K562 (cell line): ENCODE data around the gene CEP131. TPM values are rescaled to one million over a fixed set of nuclear protein-coding genes. Genes with fewer than 3 reads are reported as not detected.

Experiments used
- ATAC-seq: fragments of 200-7000 bp; cut with Tn5 transposase; 3 replicates; pipeline ENCODE4 v1.9.1; 2020; ENCODE audit warnings: moderate library complexity
- BruUV-seq: library from RNA; stranded (reverse); fragments of 400-500 nt; replicated peaks from 2 replicates; lab custom pipeline; 2021; lab: Mats Ljungman, UMichigan
- CTCF ChIA-PET: fragments of 300-600 bp; formaldehyde crosslinking; extraction: SDS; loops from one replicate; lab custom pipeline; 2021; ENCODE audit warnings: low intra/inter-chr PET ratio; lab: Yijun Ruan, JAX
- POLR2A ChIA-PET: fragments of 300-600, 350-650 bp; sonication (Branson Sonifier 250); formaldehyde crosslinking; extraction: SDS; loops from one replicate; lab custom pipeline; 2021; ENCODE audit warnings: antibody characterized with exemption, inconsistent platforms; lab: Yijun Ruan, JAX
- DNase-seq, 4 experiments: peaks; one replicate each; pipeline versions ENCODE4 v3.0.0 to v3.0.0-alpha.2; 2011 to 2018; ENCODE audit warnings: low spot score in 3 of 4, mixed read lengths in 3 of 4; ENCODE audit errors: extremely low read depth in 1 of 4
- FAIRE-seq: peaks from 2 replicates; lab custom pipeline; 2011; peaks lifted over from hg19 to GRCh38; lab: Jason Lieb, UNC
- H2AFZ ChIP-seq: 2 replicates; pipeline ENCODE4 v1.6.0; 2011; ENCODE audit warnings: low read depth, low read length, control low read depth, inconsistent platforms
- H3K27ac ChIP-seq: fragments of 200-600 bp; 3 replicates; pipeline ENCODE4 v1.8.0; 2011; ENCODE audit warnings: low read depth, mild to moderate bottlenecking, control low read depth, inconsistent platforms, low read length, moderate library complexity, mixed read lengths; ENCODE audit errors: extremely low read depth
- H3K27me3 ChIP-seq, 2 experiments: fragments of 300-600 bp in 1 of 2; 2 replicates in 1 of 2; 3 replicates in 1 of 2; pipeline versions ENCODE4 v1.6.0 to v1.8.0; 2011; ENCODE audit warnings: inconsistent platforms in 2 of 2, low read length in 2 of 2, mild to moderate bottlenecking in 1 of 2, mixed read lengths in 1 of 2, moderate library complexity in 1 of 2; ENCODE audit not compliant: control insufficient read depth in 2 of 2, insufficient read depth in 2 of 2
- H3K36me3 ChIP-seq: fragments of 300-600 bp; 3 replicates; pipeline ENCODE4 v1.8.0; 2011; ENCODE audit warnings: mild to moderate bottlenecking, low read length, inconsistent platforms; ENCODE audit not compliant: control insufficient read depth, insufficient read depth
- H3K4me1 ChIP-seq, 2 experiments: fragments of 200-600 bp in 1 of 2; replicated peaks in 1 of 2; 2 replicates in 1 of 2; 3 replicates in 1 of 2; pipeline versions ENCODE4 v1.5.1 to v1.8.0; 2011; ENCODE audit warnings: inconsistent platforms in 2 of 2, low read length in 2 of 2, mild to moderate bottlenecking in 1 of 2, mixed read lengths in 1 of 2, moderate library complexity in 1 of 2; ENCODE audit not compliant: control insufficient read depth in 2 of 2, insufficient read depth in 2 of 2
- H3K4me2 ChIP-seq: 2 replicates; pipeline ENCODE4 v1.6.1; 2011; ENCODE audit warnings: low read length, control low read depth, inconsistent platforms, mixed read lengths; ENCODE audit not compliant: insufficient read depth
- H3K4me3 ChIP-seq: fragments of 200-600 bp; sonication (generic), shearing (Covaris generic); 2 replicates; pipeline ENCODE4 v1.5.1; 2016; ENCODE audit warnings: control low read depth, inconsistent platforms
- H3K79me2 ChIP-seq: fragments of 200-600 bp; 3 replicates; pipeline ENCODE4 v1.8.0; 2011; ENCODE audit warnings: low read length, inconsistent platforms; ENCODE audit not compliant: control insufficient read depth, insufficient read depth
- H3K9ac ChIP-seq, 2 experiments: 2 replicates each; pipeline versions ENCODE4 v1.6.0 to v1.6.1; 2011; ENCODE audit warnings: low read depth in 2 of 2, low read length in 2 of 2, control low read depth in 1 of 2, inconsistent platforms in 1 of 2, mild to moderate bottlenecking in 1 of 2, mixed read lengths in 1 of 2; ENCODE audit not compliant: insufficient read depth in 1 of 2
- H3K9me1 ChIP-seq: one replicate; pipeline ENCODE4 v1.6.0; 2011; ENCODE audit warnings: inconsistent platforms, mild to moderate bottlenecking, low read length, moderate library complexity; ENCODE audit not compliant: control insufficient read depth, insufficient read depth
- H3K9me3 ChIP-seq: replicated peaks from 2 replicates; pipeline ENCODE4 v1.5.1; 2011; ENCODE audit warnings: low read depth, low read length, inconsistent platforms; ENCODE audit not compliant: control insufficient read depth, insufficient read depth
- H4K20me1 ChIP-seq: replicated peaks from 2 replicates; pipeline ENCODE4 v1.6.1; 2011; ENCODE audit warnings: low read length, inconsistent platforms, mixed read lengths; ENCODE audit not compliant: control insufficient read depth, insufficient read depth
- BMI1 ChIP-seq: fragments of 150-350 bp; IDR thresholded peaks from 2 replicates; pipeline ENCODE4 v1.6.1; 2014; ENCODE audit warnings: low read length
- FOS ChIP-seq: IDR thresholded peaks from 3 replicates; pipeline ENCODE4 v1.6.1; 2011; ENCODE audit not compliant: insufficient read length; ENCODE audit errors: extremely low read depth
- NBN ChIP-seq: fragments of 450-650 bp; IDR thresholded peaks from 2 replicates; pipeline ENCODE4 v1.6.1; 2016; ENCODE audit warnings: low read depth, mild to moderate bottlenecking
- POLR2G ChIP-seq: fragments of 200-400 bp; formaldehyde crosslinking; IDR thresholded peaks from 2 replicates; pipeline ENCODE4 v1.6.1; 2017; ENCODE audit warnings: low read depth, mild to moderate bottlenecking, antibody characterized with exemption, low read length, moderate library complexity
- SOX6 ChIP-seq: fragments of 450-650 bp; IDR thresholded peaks from 2 replicates; pipeline ENCODE4 v1.6.1; 2014; ENCODE audit warnings: mild to moderate bottlenecking
- TEAD4 ChIP-seq, 2 experiments: sonication (generic) in 1 of 2; formaldehyde crosslinking in 1 of 2; IDR thresholded peaks; 2 replicates each; pipeline versions ENCODE4 v1.6.1 to v1.8.0; 2012 to 2022; ENCODE audit warnings: borderline replicate concordance in 1 of 2, inconsistent platforms in 1 of 2, low read length in 1 of 2, mild to moderate bottlenecking in 1 of 2, missing genetic modification reagents in 1 of 2
- THAP7 ChIP-seq: fragments of 250-450 bp; sonication (Bioruptor Pico); IDR thresholded peaks from 2 replicates; pipeline ENCODE4 v1.5.0; 2021
- THRA ChIP-seq: fragments of 450-650 bp; IDR thresholded peaks from 2 replicates; pipeline ENCODE4 v1.6.1; 2017; ENCODE audit warnings: mild to moderate bottlenecking, moderate library complexity
- TOE1 ChIP-seq, 2 experiments: fragments of 450-650 bp in 1 of 2; sonication (generic) in 1 of 2; formaldehyde crosslinking in 1 of 2; IDR thresholded peaks; 2 replicates each; pipeline versions ENCODE4 v1.7.1 to v1.8.0; 2016 to 2022; ENCODE audit warnings: borderline replicate concordance in 2 of 2, mild to moderate bottlenecking in 2 of 2, antibody characterized with exemption in 1 of 2, inconsistent platforms in 1 of 2, low read depth in 1 of 2, missing genetic modification reagents in 1 of 2, moderate library complexity in 1 of 2
- ZEB2 ChIP-seq: fragments of 450-650 bp; IDR thresholded peaks from 2 replicates; pipeline ENCODE4 v1.6.1; 2016
- ZNF253 ChIP-seq: fragments of 250-450 bp; sonication (Bioruptor Pico); conservative IDR thresholded peaks from 2 replicates; pipeline ENCODE4 v1.6.1; 2021; ENCODE audit warnings: mild to moderate bottlenecking
- ZNF696 ChIP-seq: fragments of 250-450 bp; sonication (Bioruptor Pico); conservative IDR thresholded peaks from 2 replicates; pipeline ENCODE4 v1.4.0; 2020; ENCODE audit warnings: mild to moderate bottlenecking, moderate library complexity
- ZNF699 ChIP-seq: fragments of 250-450 bp; sonication (Bioruptor Pico); IDR thresholded peaks from 2 replicates; pipeline ENCODE4 v1.8.0; 2021; ENCODE audit warnings: mild to moderate bottlenecking, moderate library complexity; ENCODE audit not compliant: insufficient replicate concordance
- WGBS: fragments of 100-300 bp; shearing (Covaris generic); methylation state at CpG from one replicate; pipeline ENCODE4 v1.1.6; 2016; ENCODE audit warnings: low coverage, mixed read lengths; ENCODE audit not compliant: insufficient coverage; ENCODE audit errors: missing lambda C conversion rate; 5-methylcytosine and 5-hydroxymethylcytosine counted together
- in situ Hi-C: fragments of 300-500 bp; cut with MboI; formaldehyde crosslinking; loops from 4 replicates; pipeline ENCODE4 v1.15.0; 2018; ENCODE audit warnings: inconsistent platforms, mixed read lengths
- intact Hi-C: fragments of 100-400 bp; cut with micrococcal nuclease; formaldehyde crosslinking; loops from 2 replicates; pipeline ENCODE4 v1.14.2; 2022
- polyA plus RNA-seq, 8 experiments: library from polyadenylated mRNA; depleted of rRNA in 4 of 8; stranded (reverse) in 5 of 8; unstranded in 3 of 8; fragments of >200 nt; fragmentation: Nextera tagmentation in 2 of 8; fragmentation: Illumina TruSeq in 1 of 8; extraction: Ambion mirVana in 2 of 8; extraction: Trizol in 1 of 8; gene quantifications; 2 replicates each; pipeline versions ENCODE4 v1.2.1 to v1.2.3, GENCODE V29; 2011 to 2014; ENCODE audit warnings: inconsistent platforms in 1 of 8, missing spikeins in 1 of 8
- total RNA-seq, 7 experiments: library from RNA; depleted of rRNA in 6 of 7; stranded (reverse); fragments of >200 nt in 6 of 7; fragmentation: Illumina TruSeq in 2 of 7; extraction: Trizol in 2 of 7; gene quantifications; 2 replicates each; pipeline versions ENCODE4 v1.2.1 to v1.2.3, GENCODE V29; 2011 to 2021; ENCODE audit warnings: low replicate concordance in 1 of 7

The CEP131 gene
- total and polyA plus RNA-seq, 9 of the 15 experiments (the other 6 are each of a cell fraction or from before 2014, with no cell fraction given), result 0.24 to 21.2 (median 2.3) TPM

- FAIRE-seq (no peak), DNase-seq (no peak), ATAC-seq (no peak)
- H2AFZ ChIP-seq, result no peak overlapping the region
- H4K20me1 ChIP-seq, result no peaks in the 10 kb centered on the region; the same call in 1 of the 2 replicates
- ChIA-PET POLR2A (interaction anchor here (0.8 kb wide), 1 partner anchor 10 kb away, joined by 3 read pairs; no protein-coding TSS in a partner anchor), CTCF (no interaction called here)
- no peaks in the 10 kb centered on the region for H3K9me1 ChIP-seq
- H3K4me1 ChIP-seq, result peaks cover 0 to 57% of the 10 kb centered on the region in 2 experiments; a peak in 2 of 5 replicates
- no peak overlapping the region for H3K9ac ChIP-seq
- peaks cover 16 to 58% of the 10 kb centered on the region in 2 experiments; a peak in 4 of 5 replicates for H3K27me3 ChIP-seq
- H3K9me3 ChIP-seq, result no peaks in the 10 kb centered on the region
- no peak overlapping the region for H3K4me3 ChIP-seq
- BruUV-seq, result no TSS peak
- H3K36me3 ChIP-seq, result no peaks in the 10 kb centered on the region
- no peak overlapping the region for H3K27ac ChIP-seq
- intact Hi-C loops (no loop called here), in situ Hi-C loops (no loop called here)
- no peaks in the 10 kb centered on the region for H3K79me2 ChIP-seq
- no peak overlapping the region for H3K4me2 ChIP-seq
- WGBS, result 30% methylated on average over 5 of the region's 5 CpGs
- TF ChIP-seq ZNF696 (CRISPR knock-in tag) (no peak), FOS (no peak), ZEB2 (no peak), SOX6 (no peak), ZNF699 (CRISPR knock-in tag) (no peak), NBN (no peak), POLR2G (no peak), TEAD4 (IDR thresholded peaks at IDR 0.05; ENCODE audit: low read length) (no peak), TEAD4 (CRISPR knock-in tag; IDR thresholded peaks at IDR 0.05; ENCODE audit: borderline replicate concordance) (no peak), TOE1 (IDR thresholded peaks at IDR 0.05; ENCODE audit: borderline replicate concordance) (no peak), TOE1 (CRISPR knock-in tag; IDR thresholded peaks at IDR 0.05; ENCODE audit: borderline replicate concordance, low read depth) (no peak), THAP7 (CRISPR knock-in tag) (no peak), ZNF253 (no peak), BMI1 (no peak), THRA (no peak)
Measured at GRCh38 chr17:81182596-81182995, 40.2 kb downstream of the CEP131 start.
